Measurements from ENCODE around the gene NDUFAF4.

NDUFAF4 gene

GRCh38 chr6:96907498-96907897 is 9.8 kb upstream of the NDUFAF4 start:
- TF ChIP-seq FOXP2 (optimal IDR thresholded peaks at IDR 0.05; ENCODE audit: borderline replicate concordance, extremely low read depth, extremely low read length, insufficient read depth) (no peak), SIN3A (IDR thresholded peaks at IDR 0.05; ENCODE audit: borderline replicate concordance, insufficient read depth, low read length) (no peak), POLR2AphosphoS5 (IDR thresholded peaks at IDR 0.05; ENCODE audit: low read depth, low read length) (no peak)

- TF ChIP-seq POLR2AphosphoS5 (IDR thresholded peaks at IDR 0.05; ENCODE audit: low read depth, low read length) (no peak), REST (IDR thresholded peaks at IDR 0.05; ENCODE audit: insufficient read depth in 1 of 2, low read depth in 2 of 2, low read length in 2 of 2) (no peak), FOXP2 (optimal IDR thresholded peaks at IDR 0.05; ENCODE audit: borderline replicate concordance, extremely low read depth, extremely low read length, insufficient read depth) (no peak), SIN3A (IDR thresholded peaks at IDR 0.05; ENCODE audit: borderline replicate concordance, insufficient read depth, low read length) (no peak), TAF1 (IDR thresholded peaks at IDR 0.05; ENCODE audit: borderline replicate concordance, insufficient read depth, low read length) (no peak)
Measured at GRCh38 chr6:96900873-96901272, 3.2 kb upstream of the NDUFAF4 start.

GRCh38 chr6:96899451-96899998 is 1.8 kb upstream of the NDUFAF4 start:
- no peak for TF ChIP-seq POLR2AphosphoS5 (IDR thresholded peaks at IDR 0.05; ENCODE audit: low read depth, low read length)
- no peak for TF ChIP-seq TAF1 (IDR thresholded peaks at IDR 0.05; ENCODE audit: borderline replicate concordance, insufficient read depth, low read length)
- TF ChIP-seq REST (IDR thresholded peaks at IDR 0.05; ENCODE audit: insufficient read depth in 1 of 2, low read depth in 2 of 2, low read length in 2 of 2) = no peak
- no peak for TF ChIP-seq SIN3A (IDR thresholded peaks at IDR 0.05; ENCODE audit: borderline replicate concordance, insufficient read depth, low read length)
- TF ChIP-seq FOXP2 (optimal IDR thresholded peaks at IDR 0.05; ENCODE audit: borderline replicate concordance, extremely low read depth, extremely low read length, insufficient read depth) = no peak

GRCh38 chr6:96899019-96899418 is 1.3 kb upstream of the NDUFAF4 start:
- TF ChIP-seq SIN3A (IDR thresholded peaks at IDR 0.05; ENCODE audit: borderline replicate concordance, insufficient read depth, low read length) (no peak), REST (IDR thresholded peaks at IDR 0.05; ENCODE audit: insufficient read depth in 1 of 2, low read depth in 2 of 2, low read length in 2 of 2) (no peak), FOXP2 (optimal IDR thresholded peaks at IDR 0.05; ENCODE audit: borderline replicate concordance, extremely low read depth, extremely low read length, insufficient read depth) (no peak), TAF1 (IDR thresholded peaks at IDR 0.05; ENCODE audit: borderline replicate concordance, insufficient read depth, low read length) (no peak), POLR2AphosphoS5 (IDR thresholded peaks at IDR 0.05; ENCODE audit: low read depth, low read length) (no peak)

- TF ChIP-seq TAF1 (IDR thresholded peaks at IDR 0.05; ENCODE audit: borderline replicate concordance, insufficient read depth, low read length) = no peak
- TF ChIP-seq REST (IDR thresholded peaks at IDR 0.05; ENCODE audit: insufficient read depth in 1 of 2, low read depth in 2 of 2, low read length in 2 of 2) = no peak
- TF ChIP-seq POLR2AphosphoS5 (IDR thresholded peaks at IDR 0.05; ENCODE audit: low read depth, low read length) = no peak
- no peak for TF ChIP-seq FOXP2 (optimal IDR thresholded peaks at IDR 0.05; ENCODE audit: borderline replicate concordance, extremely low read depth, extremely low read length, insufficient read depth)
- TF ChIP-seq SIN3A (IDR thresholded peaks at IDR 0.05; ENCODE audit: borderline replicate concordance, insufficient read depth, low read length) = no peak
Measured at GRCh38 chr6:96898241-96898851, 655 bp upstream of the NDUFAF4 start.
